Right atrium auricular region (tissue), 2 donors: ENCODE measurements around the gene PM20D1. TPM values are rescaled to one million over a fixed set of nuclear protein-coding genes. Genes with fewer than 3 reads are reported as not detected.
A peak's percentile ranks its signal among the peaks of the same experiment; 100 is the strongest.
"Not testable (repeated sequence)": the region's sequence is repeated elsewhere in the genome, so short reads cannot be mapped to it uniquely, and the experiment has no call there.

Experiments used
- DNase-seq: peaks from one replicate; pipeline ENCODE4 v3.0.0-alpha.2; 2019; ENCODE audit warnings: low spot score
- H3K27ac ChIP-seq, 2 donors: fragments of 200-600 bp; sonication (generic); 1 replicate in 1 of 2; 2 replicates in 1 of 2; pipeline ENCODE4 v1.5.1; 2016 to 2019
- H3K27me3 ChIP-seq, 2 donors: fragments of 200-600 bp; sonication (generic); one replicate each; pipeline versions ENCODE4 v1.5.1 to v1.6.0; 2017 to 2019
- H3K36me3 ChIP-seq: fragments of 200-600 bp; sonication (generic); one replicate; pipeline ENCODE4 v1.5.1; 2016
- H3K4me1 ChIP-seq, 2 donors: fragments of 200-600 bp; sonication (generic); one replicate each; pipeline versions ENCODE4 v1.5.1 to v1.6.0; 2017 to 2019
- H3K4me3 ChIP-seq, 2 donors: fragments of 200-600 bp; sonication (generic); 1 replicate in 1 of 2; 2 replicates in 1 of 2; pipeline ENCODE4 v1.5.1; 2017 to 2019; ENCODE audit warnings: mild to moderate bottlenecking in 1 of 2, moderate library complexity in 1 of 2
- H3K9me3 ChIP-seq, 2 donors: fragments of 200-600 bp; sonication (generic); one replicate each; pipeline ENCODE4 v1.5.1; 2019
- total RNA-seq, 2 donors: library from RNA; depleted of rRNA; stranded (reverse); fragments of >200 nt; gene quantifications; one replicate each; pipeline ENCODE4 v1.1.0, GENCODE V29; 2016
- TF ChIP-seq, protein P1 (sequence below), 2 donors: fragments of 200-600 bp; sonication (generic); IDR thresholded peaks; one replicate each; pipeline ENCODE4 v1.5.1; 2019; ENCODE audit warnings: antibody characterized with exemption in 2 of 2

PM20D1 gene
- total RNA-seq, 2 donors from 2014 or later, result 1.2 to 1.4 TPM

- Histone ChIP-seq H3K4me1 (no peaks in the 10 kb centered on the region), H3K27ac (no peak overlapping the region), H3K36me3 (no peaks in the 10 kb centered on the region), H3K4me3 (no peak overlapping the region), H3K27me3 (no peaks in the 10 kb centered on the region), H3K9me3 (no peaks in the 10 kb centered on the region)
- no peak for DNase-seq
- TF ChIP-seq, protein P1, sequence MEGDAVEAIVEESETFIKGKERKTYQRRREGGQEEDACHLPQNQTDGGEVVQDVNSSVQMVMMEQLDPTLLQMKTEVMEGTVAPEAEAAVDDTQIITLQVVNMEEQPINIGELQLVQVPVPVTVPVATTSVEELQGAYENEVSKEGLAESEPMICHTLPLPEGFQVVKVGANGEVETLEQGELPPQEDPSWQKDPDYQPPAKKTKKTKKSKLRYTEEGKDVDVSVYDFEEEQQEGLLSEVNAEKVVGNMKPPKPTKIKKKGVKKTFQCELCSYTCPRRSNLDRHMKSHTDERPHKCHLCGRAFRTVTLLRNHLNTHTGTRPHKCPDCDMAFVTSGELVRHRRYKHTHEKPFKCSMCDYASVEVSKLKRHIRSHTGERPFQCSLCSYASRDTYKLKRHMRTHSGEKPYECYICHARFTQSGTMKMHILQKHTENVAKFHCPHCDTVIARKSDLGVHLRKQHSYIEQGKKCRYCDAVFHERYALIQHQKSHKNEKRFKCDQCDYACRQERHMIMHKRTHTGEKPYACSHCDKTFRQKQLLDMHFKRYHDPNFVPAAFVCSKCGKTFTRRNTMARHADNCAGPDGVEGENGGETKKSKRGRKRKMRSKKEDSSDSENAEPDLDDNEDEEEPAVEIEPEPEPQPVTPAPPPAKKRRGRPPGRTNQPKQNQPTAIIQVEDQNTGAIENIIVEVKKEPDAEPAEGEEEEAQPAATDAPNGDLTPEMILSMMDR (IDR thresholded peaks at IDR 0.05), result peak in 1 of 2 donors; percentile 34
Observed at GRCh38 chr1:205858141-205858961, 8.4 kb upstream of the PM20D1 start.

DNA sequence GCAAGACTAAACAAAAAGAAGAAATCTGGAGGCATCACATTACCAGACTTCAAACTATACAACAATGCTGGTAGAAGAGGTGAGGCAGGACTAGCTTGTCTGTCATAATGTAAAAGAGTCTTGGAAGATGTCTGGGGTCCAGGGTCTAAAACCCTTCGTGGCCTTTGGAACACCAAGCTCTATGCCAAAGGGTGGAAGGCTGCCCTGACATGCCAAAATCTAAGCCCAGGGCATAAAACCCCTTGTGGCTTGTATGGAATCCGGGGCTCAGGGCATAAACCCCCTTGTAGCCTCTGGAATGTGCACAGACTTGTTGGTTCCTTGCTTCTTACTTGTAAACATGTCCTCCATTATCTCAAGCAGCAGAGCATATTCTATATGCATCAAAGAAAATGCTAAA is 7.6 kb upstream of the PM20D1 start:
- DNase-seq, H3K27ac ChIP-seq, H3K27me3 ChIP-seq, H3K4me1 ChIP-seq, H3K4me3 ChIP-seq, H3K36me3 ChIP-seq, H3K9me3 ChIP-seq: not testable (repeated sequence)

- no peaks in the 10 kb centered on the region for H3K27me3 ChIP-seq
- H3K9me3 ChIP-seq, result no peaks in the 10 kb centered on the region
- H3K36me3 ChIP-seq, result no peaks in the 10 kb centered on the region
- no peak overlapping the region for H3K4me3 ChIP-seq
- no peak overlapping the region for H3K27ac ChIP-seq
- TF ChIP-seq, protein P1 (IDR thresholded peaks at IDR 0.05), result no peak
- H3K4me1 ChIP-seq, result no peaks in the 10 kb centered on the region
- no peak for DNase-seq
Observed at GRCh38 chr1:205856433-205856832, 6.5 kb upstream of the PM20D1 start.

GRCh38 chr1:205852969-205853368 is 3.0 kb upstream of the PM20D1 start:
- H3K27me3 ChIP-seq, result no peaks in the 10 kb centered on the region
- H3K4me3 ChIP-seq, result no peak overlapping the region
- TF ChIP-seq, protein P1 (IDR thresholded peaks at IDR 0.05), result no peak
- H3K27ac ChIP-seq, result no peak overlapping the region
- H3K9me3 ChIP-seq, result no peaks in the 10 kb centered on the region
- no peak for DNase-seq
- peaks cover 0 to 5% of the 10 kb centered on the region in 2 donors for H3K4me1 ChIP-seq
- no peaks in the 10 kb centered on the region for H3K36me3 ChIP-seq

DNA sequence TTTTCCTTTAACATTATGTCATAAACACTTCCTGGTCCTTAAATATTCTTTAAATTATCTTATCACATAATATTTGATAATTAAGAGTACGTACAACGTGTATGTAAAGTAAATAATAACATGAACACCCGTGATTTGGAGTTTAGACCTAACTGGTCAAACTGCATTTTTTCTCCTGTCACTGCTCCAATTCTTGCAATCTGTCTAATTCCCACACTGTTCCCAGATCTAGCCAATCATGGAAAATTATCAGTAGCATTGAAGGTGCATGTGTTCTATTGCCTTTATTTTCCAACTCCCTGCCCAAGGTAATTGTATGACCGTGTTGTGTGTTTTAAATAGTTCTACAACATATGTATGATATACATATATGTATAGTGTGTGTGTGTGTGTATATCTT is 2.1 kb upstream of the PM20D1 start:
- no peak for DNase-seq
- no peak overlapping the region for H3K4me3 ChIP-seq
- no peaks in the 10 kb centered on the region for H3K36me3 ChIP-seq
- peaks cover 0 to 5% of the 10 kb centered on the region in 2 donors for H3K4me1 ChIP-seq
- H3K9me3 ChIP-seq, result no peaks in the 10 kb centered on the region
- TF ChIP-seq, protein P1 (IDR thresholded peaks at IDR 0.05), result no peak
- no peaks in the 10 kb centered on the region for H3K27me3 ChIP-seq
- H3K27ac ChIP-seq, result no peak overlapping the region

DNA sequence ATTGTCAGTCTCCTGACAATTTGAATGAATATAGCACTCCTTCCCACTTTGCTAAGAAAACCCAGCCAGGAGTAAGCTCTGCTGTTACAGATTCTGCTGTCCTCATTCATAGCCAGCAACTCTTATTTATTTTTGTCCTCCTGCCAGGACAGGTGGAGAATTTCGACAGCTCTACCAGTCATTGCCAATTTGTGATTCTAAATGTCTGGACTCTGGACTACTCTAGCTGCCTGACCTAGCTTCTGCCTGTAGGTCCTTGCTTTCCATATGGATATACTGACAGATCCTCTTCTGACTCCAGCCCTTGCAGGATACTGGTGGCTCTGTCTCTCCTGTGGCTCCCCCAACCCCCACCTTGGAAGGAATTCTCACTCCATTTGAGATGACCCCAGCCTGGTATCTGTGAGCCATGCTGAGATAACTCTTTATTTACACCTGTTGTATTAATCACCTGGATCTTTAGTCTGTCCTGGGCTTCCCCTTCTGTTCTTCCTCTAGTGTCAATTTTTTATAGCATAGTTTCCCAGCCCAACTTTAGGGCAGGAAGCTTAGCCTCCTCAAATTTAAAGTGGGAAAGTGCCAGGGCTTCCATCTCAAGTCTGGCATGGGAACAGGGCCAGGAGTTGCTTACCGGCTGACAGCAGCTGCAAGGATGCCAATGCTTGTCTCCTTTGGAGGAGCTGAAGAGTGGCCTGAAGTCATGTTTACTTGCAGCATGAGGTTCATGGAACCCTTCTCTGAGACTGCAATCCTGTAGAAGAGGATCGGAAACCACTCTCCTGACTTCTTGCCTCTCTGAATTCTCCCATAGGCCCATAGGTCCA is 6.7 kb downstream of the PM20D1 start:
- Histone ChIP-seq H3K27me3 (no peaks in the 10 kb centered on the region), H3K4me3 (no peak overlapping the region), H3K36me3 (no peaks in the 10 kb centered on the region), H3K27ac (peak overlapping the region in 1 of 2 donors; percentile 48), H3K9me3 (no peaks in the 10 kb centered on the region), H3K4me1 (peaks cover 2 to 11% of the 10 kb centered on the region in 2 donors)
- TF ChIP-seq, protein P1 (IDR thresholded peaks at IDR 0.05), result no peak
- DNase-seq, result no peak
